Esophagus muscularis mucosa (tissue), 3 donors: Measurements from ENCODE around the gene DCTD.

Source experiments
- POLR2A ChIP-seq: fragments of 450-650 bp; IDR thresholded peaks from one replicate; pipeline ENCODE4 v1.6.1; 2017; ENCODE audit warnings: antibody characterized with exemption, moderate library complexity, mild to moderate bottlenecking, low read depth
- TF ChIP-seq, protein P1 (sequence below), 3 experiments: fragments of 200-600 bp in 2 of 3; fragments of 450-650 bp in 1 of 3; sonication (generic) in 2 of 3; IDR thresholded peaks; one replicate each; pipeline ENCODE4 v1.5.1; 2017 to 2019; ENCODE audit warnings: antibody characterized with exemption in 3 of 3, mild to moderate bottlenecking in 2 of 3, moderate library complexity in 1 of 3

DNA sequence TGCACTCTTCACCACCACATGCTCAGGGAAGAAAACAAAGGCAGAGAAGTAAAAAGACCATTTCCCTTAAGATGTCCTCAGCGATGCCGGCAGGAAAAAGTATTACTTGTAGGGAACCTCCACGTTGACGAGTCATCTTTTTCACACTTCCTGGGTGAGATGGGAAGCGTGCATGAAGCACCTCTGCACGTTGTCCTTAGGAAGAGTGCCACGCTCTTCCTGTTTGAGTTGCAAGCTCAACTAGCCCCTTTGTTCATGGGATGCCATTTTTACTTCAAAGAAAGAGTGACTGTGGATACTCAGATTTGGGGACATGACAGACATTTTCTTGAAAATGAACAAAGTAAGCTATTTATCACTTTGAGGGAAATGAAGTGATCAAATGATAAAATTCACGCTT is 33.8 kb downstream of the DCTD start:
- TF ChIP-seq, protein P1, sequence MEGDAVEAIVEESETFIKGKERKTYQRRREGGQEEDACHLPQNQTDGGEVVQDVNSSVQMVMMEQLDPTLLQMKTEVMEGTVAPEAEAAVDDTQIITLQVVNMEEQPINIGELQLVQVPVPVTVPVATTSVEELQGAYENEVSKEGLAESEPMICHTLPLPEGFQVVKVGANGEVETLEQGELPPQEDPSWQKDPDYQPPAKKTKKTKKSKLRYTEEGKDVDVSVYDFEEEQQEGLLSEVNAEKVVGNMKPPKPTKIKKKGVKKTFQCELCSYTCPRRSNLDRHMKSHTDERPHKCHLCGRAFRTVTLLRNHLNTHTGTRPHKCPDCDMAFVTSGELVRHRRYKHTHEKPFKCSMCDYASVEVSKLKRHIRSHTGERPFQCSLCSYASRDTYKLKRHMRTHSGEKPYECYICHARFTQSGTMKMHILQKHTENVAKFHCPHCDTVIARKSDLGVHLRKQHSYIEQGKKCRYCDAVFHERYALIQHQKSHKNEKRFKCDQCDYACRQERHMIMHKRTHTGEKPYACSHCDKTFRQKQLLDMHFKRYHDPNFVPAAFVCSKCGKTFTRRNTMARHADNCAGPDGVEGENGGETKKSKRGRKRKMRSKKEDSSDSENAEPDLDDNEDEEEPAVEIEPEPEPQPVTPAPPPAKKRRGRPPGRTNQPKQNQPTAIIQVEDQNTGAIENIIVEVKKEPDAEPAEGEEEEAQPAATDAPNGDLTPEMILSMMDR (IDR thresholded peaks at IDR 0.05) = no peak
- TF ChIP-seq POLR2A = no peak
